ENCODE results near the gene EPGN.

Gene EPGN

GRCh38 chr4:74325886-74326285 is 17.6 kb downstream of the EPGN start:
- DNase-seq (ENCODE audit: extremely low spot score), result no peak
- ChIA-PET CTCF (no interaction called here), POLR2A (no interaction called here)
- TF ChIP-seq, protein P1, sequence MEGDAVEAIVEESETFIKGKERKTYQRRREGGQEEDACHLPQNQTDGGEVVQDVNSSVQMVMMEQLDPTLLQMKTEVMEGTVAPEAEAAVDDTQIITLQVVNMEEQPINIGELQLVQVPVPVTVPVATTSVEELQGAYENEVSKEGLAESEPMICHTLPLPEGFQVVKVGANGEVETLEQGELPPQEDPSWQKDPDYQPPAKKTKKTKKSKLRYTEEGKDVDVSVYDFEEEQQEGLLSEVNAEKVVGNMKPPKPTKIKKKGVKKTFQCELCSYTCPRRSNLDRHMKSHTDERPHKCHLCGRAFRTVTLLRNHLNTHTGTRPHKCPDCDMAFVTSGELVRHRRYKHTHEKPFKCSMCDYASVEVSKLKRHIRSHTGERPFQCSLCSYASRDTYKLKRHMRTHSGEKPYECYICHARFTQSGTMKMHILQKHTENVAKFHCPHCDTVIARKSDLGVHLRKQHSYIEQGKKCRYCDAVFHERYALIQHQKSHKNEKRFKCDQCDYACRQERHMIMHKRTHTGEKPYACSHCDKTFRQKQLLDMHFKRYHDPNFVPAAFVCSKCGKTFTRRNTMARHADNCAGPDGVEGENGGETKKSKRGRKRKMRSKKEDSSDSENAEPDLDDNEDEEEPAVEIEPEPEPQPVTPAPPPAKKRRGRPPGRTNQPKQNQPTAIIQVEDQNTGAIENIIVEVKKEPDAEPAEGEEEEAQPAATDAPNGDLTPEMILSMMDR (IDR thresholded peaks at IDR 0.05; ENCODE audit: control extremely low read depth, extremely low read depth, low read depth, missing control alignments), result no peak

DNA sequence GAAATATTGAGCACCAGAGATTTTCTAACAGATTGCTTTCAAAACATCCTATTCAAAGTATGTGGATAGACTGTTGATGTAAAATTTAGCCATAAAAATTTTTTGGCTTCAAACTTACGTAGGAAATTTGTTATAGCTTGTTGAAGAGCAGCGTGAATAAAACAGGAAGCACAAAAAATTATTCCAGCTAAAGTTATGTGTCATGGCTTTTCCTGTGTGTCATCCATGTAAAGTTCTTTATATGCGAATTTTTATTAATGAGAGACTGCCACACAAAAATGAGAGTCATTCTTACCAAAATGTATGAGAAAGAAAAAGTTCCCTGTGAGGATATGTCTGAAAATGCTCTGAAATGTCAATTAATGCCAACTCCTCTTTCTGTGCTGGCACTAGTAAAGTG is 19.5 kb downstream of the EPGN start:
- POLR2A ChIA-PET, result no interaction called here
- CTCF ChIA-PET, result no interaction called here

DNA sequence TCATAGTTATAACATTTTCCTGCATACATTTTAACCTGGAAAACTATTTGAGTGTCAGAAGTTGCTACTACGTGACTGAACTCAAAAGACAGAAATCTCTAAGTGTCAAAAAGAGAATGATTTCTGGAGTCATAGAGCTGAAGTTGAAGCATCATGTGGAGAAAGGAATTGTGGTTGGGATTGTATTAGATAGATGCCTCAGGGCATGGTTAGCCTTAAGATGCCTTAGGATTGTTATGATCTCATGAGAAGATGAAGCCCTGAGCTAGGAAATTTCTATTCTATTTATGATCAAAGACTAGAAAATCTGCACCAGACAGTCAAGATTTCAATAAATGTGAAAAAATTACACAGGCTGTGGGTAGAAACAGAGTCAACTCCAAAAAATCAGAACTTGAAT is 20.2 kb downstream of the EPGN start:
- TF ChIP-seq, protein P1 (IDR thresholded peaks at IDR 0.05; ENCODE audit: control extremely low read depth, extremely low read depth, low read depth, missing control alignments), result no peak
- POLR2A ChIA-PET, result no interaction called here
- DNase-seq (ENCODE audit: extremely low spot score), result no peak
- CTCF ChIA-PET, result interaction anchor here (5.8 kb wide), 1 partner anchor 8 kb away, joined by 22 read pairs; no protein-coding TSS in a partner anchor

More for the DNA sequence above, 19.5 kb downstream of the EPGN start:
- TF ChIP-seq, protein P1 (IDR thresholded peaks at IDR 0.05; ENCODE audit: control extremely low read depth, extremely low read depth, low read depth, missing control alignments), result no peak
- no peak for DNase-seq (ENCODE audit: extremely low spot score)

DNA sequence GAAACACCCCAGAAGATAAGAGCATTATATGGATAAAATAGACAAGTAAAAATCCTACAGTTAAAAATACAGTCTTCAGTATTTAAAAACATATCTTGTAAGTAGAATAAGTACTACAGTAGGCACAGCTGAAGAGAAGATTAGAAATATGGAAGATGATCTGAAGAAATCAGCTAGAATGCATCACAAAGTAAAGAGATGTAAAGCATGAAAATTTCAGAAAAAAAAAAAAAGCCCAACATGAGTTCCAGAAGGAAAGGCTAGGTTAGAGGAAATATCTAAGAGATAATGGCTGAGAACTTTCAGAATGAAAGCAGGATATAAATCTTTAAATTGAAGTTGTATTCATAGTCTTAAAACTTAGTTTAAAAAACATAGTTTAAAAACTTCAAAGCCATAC is 21.0 kb downstream of the EPGN start:
- ChIA-PET CTCF (interaction anchor here (5.8 kb wide), 1 partner anchor 8 kb away, joined by 22 read pairs; no protein-coding TSS in a partner anchor), POLR2A (no interaction called here)
- TF ChIP-seq, protein P1 (IDR thresholded peaks at IDR 0.05; ENCODE audit: control extremely low read depth, extremely low read depth, low read depth, missing control alignments), result no peak

DNA sequence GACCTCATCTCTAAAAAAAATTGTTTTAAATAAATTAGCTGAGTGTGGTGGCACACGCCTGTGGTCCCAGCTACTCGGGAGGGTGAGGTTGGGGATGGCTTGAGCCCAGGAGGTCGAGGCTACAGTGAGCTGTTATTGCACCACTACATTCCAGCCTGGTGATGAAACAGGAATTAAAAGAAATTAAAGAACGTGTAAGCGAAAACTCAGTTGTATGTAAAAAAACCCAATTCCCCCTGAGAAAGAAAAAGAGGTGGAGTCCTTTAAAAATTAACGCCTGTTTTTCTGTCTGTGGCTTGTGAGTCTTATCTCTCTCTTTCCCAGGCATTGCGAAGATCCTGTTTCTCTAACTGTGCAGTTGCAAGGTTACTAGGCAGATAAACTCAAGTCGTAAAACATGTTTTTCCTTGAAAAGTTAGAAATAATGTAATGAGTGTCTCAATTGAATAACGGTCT is 22.1 kb downstream of the EPGN start:
- TF ChIP-seq, protein P1 (IDR thresholded peaks at IDR 0.05; ENCODE audit: control extremely low read depth, extremely low read depth, low read depth, missing control alignments), result no peak
- no peak for DNase-seq (ENCODE audit: extremely low spot score)
- CTCF ChIA-PET, result interaction anchor here (5.8 kb wide), 1 partner anchor 9 kb away, joined by 22 read pairs; no protein-coding TSS in a partner anchor
- POLR2A ChIA-PET, result no interaction called here

More for the DNA sequence above, 21.0 kb downstream of the EPGN start:
- DNase-seq (ENCODE audit: extremely low spot score), result no peak

DNA sequence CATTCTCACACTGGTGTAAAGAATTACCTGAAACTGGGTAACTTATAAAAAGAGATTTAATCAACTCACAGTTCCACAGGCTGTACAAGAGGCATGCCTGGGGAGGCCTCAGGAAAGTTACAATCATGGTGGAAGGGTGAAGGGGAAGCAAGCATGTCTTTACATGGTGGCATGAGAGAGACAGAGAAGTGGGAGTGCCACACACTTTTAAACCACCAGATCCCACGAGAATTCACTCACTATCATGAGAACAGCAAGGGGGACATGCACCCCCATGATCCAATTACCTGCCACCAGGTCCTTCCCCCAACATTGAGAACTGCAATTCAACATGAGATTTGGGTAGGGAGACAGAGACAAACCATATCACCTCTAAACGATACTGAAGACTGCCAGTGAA is 23.0 kb downstream of the EPGN start:
- TF ChIP-seq, protein P1 (IDR thresholded peaks at IDR 0.05; ENCODE audit: control extremely low read depth, extremely low read depth, low read depth, missing control alignments), result no peak
- ChIA-PET CTCF (interaction anchor here (5.8 kb wide), 1 partner anchor 10 kb away, joined by 22 read pairs; no protein-coding TSS in a partner anchor), POLR2A (no interaction called here)
- DNase-seq (ENCODE audit: extremely low spot score), result no peak

Data from GM10248 (cell line).